Measurements from ENCODE around the gene SMIM45.

SMIM45 gene

GRCh38 chr22:41976961-41977566 lies 25.1 kb downstream of the SMIM45 start:
- H3K4me3 Mint-ChIP-seq, result peak overlapping the region in 3 of 5 donors; percentile 32 to 63 (median 38)
- H3K27me3 Mint-ChIP-seq (ENCODE audit: low read depth in 3 of 3), result peaks cover 11 to 18% (median 13%) of the 10 kb centered on the region in 3 donors
- H3K9me3 Mint-ChIP-seq, result no peaks in the 10 kb centered on the region
- H3K27ac Mint-ChIP-seq, result no peak overlapping the region
- no peak for DNase-seq
- H3K36me3 Mint-ChIP-seq, result peaks cover 0 to 3% (median 0%) of the 10 kb centered on the region in 3 donors
- peaks cover 7 to 8% of the 10 kb centered on the region in 2 donors for H3K4me1 Mint-ChIP-seq

- DNase-seq, result no peak
- no peak overlapping the region for H3K27ac Mint-ChIP-seq
- no peak overlapping the region for H3K4me3 Mint-ChIP-seq
- peaks cover 8 to 13% (median 11%) of the 10 kb centered on the region in 3 donors for H3K27me3 Mint-ChIP-seq (ENCODE audit: low read depth in 3 of 3)
- H3K36me3 Mint-ChIP-seq, result peaks cover 0 to 3% (median 0%) of the 10 kb centered on the region in 3 donors
- no peaks in the 10 kb centered on the region for H3K9me3 Mint-ChIP-seq
- H3K4me1 Mint-ChIP-seq, result peaks cover 7 to 8% of the 10 kb centered on the region in 2 donors
Measured at GRCh38 chr22:41978732-41979131, 26.8 kb downstream of the SMIM45 start.

GRCh38 chr22:41979423-41980250 lies 27.7 kb downstream of the SMIM45 start:
- peaks cover 8 to 12% (median 11%) of the 10 kb centered on the region in 3 donors for H3K27me3 Mint-ChIP-seq (ENCODE audit: low read depth in 3 of 3)
- DNase-seq, result no peak
- no peaks in the 10 kb centered on the region for H3K9me3 Mint-ChIP-seq
- H3K36me3 Mint-ChIP-seq, result peaks cover 0 to 3% (median 0%) of the 10 kb centered on the region in 3 donors
- no peak overlapping the region for H3K4me3 Mint-ChIP-seq
- no peak overlapping the region for H3K27ac Mint-ChIP-seq
- peaks cover 7 to 8% of the 10 kb centered on the region in 2 donors for H3K4me1 Mint-ChIP-seq

DNA sequence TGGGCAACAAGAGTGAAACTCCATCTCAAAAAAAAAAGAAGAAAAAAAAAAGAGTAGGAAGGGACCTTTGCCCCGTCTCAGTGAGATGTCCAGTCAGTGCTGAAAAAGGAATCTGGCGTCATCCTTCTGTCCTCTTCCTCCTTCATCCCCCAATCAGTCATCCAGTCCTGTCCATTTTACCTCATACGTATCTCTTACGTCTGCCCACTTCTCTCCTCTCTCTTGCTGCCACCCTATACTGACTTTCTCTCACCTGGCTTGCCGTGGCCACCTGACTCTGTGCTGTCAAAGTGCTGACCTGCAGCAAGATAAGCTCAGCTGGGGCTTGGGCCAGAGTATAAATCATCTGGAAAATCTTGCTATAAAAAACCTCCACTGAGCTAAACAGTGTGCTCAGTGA lies 30.9 kb downstream of the SMIM45 start:
- Mint-ChIP-seq H3K27ac (no peak overlapping the region), H3K27me3 (ENCODE audit: low read depth in 3 of 3) (peaks cover 4 to 6% (median 4%) of the 10 kb centered on the region in 3 donors), H3K4me3 (no peak overlapping the region), H3K36me3 (no peaks in the 10 kb centered on the region), H3K4me1 (peaks cover 0 to 2% of the 10 kb centered on the region in 2 donors), H3K9me3 (no peaks in the 10 kb centered on the region)
- DNase-seq, result no peak

DNA sequence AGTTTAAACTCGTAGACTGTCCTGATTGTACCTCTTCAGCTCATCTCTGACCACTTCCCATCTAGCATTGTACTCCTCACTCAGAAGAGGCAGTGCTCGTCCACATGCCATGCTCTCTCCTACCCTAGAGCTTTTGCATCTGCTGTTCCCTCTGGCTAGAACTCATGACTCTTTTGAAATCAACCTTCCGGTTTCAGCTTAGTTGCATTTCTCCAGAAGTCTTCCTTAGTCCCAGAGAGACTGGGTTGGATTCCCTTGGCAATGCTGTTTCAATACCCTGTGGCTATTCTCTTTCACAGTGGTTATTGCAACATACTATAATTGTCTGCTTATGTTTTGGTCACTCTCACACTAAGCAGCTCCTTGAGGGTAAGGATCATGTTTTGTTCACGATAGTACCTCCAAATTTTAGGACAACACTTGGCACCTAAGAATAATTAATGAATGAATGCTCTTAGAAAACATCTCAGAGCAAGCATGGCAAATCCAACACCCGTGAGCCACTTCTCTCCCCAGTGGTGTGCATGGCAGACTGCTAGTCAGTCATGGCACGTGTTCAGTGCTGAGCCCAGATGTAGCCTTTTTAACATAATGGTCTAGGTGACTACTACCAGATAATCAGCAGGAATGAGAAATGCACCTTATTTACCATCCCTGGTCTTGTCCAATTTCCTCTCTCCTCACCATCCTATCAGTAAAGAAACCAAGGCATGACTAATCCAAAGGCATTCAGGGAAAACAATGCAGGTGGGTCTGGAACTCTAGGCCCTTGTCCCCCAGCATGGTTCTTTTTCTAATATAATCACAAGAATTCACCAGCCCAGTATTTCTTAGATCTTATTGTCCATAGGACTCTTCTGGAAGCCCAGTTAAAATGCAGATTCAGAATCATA lies 31.8 kb downstream of the SMIM45 start:
- Mint-ChIP-seq H3K27me3 (ENCODE audit: low read depth in 3 of 3) (peaks cover 4 to 10% (median 4%) of the 10 kb centered on the region in 3 donors), H3K27ac (no peak overlapping the region), H3K4me1 (no peaks in the 10 kb centered on the region), H3K4me3 (no peak overlapping the region), H3K36me3 (no peaks in the 10 kb centered on the region), H3K9me3 (no peaks in the 10 kb centered on the region)
- no peak for DNase-seq

GRCh38 chr22:41987276-41987675 lies 35.3 kb downstream of the SMIM45 start:
- Mint-ChIP-seq H3K27ac (no peak overlapping the region), H3K9me3 (no peaks in the 10 kb centered on the region), H3K36me3 (no peaks in the 10 kb centered on the region), H3K4me3 (no peak overlapping the region), H3K27me3 (ENCODE audit: low read depth in 3 of 3) (peaks cover 6 to 7% (median 6%) of the 10 kb centered on the region in 3 donors), H3K4me1 (no peaks in the 10 kb centered on the region)
- DNase-seq, result no peak

DNA sequence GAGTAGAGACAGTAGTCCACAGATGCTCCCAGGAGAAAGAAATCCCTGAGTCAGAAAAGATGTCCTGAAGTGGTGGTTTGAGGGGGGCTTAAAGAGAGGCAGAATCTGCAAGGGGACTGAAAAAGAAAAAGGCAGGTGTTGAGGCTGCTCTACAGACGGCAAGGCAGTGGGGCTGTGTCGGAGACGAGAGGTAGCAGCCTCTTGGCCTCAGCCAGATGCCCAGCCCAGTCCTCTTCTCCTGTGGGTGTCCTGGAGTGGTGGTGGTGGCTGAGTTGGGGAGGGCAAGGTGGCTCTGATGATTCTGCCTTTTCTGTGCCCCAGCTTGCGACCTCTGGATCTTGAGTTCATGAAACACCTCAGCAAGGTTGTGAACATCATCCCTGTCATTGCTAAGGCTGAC lies 37.3 kb downstream of the SMIM45 start:
- Mint-ChIP-seq H3K9me3 (no peaks in the 10 kb centered on the region), H3K4me1 (no peaks in the 10 kb centered on the region), H3K4me3 (no peak overlapping the region), H3K27me3 (ENCODE audit: low read depth in 3 of 3) (peaks cover 6 to 9% (median 6%) of the 10 kb centered on the region in 3 donors), H3K27ac (no peak overlapping the region), H3K36me3 (no peaks in the 10 kb centered on the region)
- no peak for DNase-seq

- Mint-ChIP-seq H3K4me1 (no peaks in the 10 kb centered on the region), H3K9me3 (no peaks in the 10 kb centered on the region), H3K36me3 (no peaks in the 10 kb centered on the region), H3K27ac (no peak overlapping the region), H3K4me3 (no peak overlapping the region), H3K27me3 (ENCODE audit: low read depth in 3 of 3) (peaks cover 2 to 9% (median 6%) of the 10 kb centered on the region in 3 donors)
- DNase-seq, result no peak
Measured at GRCh38 chr22:41991111-41991510, 39.2 kb downstream of the SMIM45 start.

GRCh38 chr22:41992496-41992895 lies 40.5 kb downstream of the SMIM45 start:
- DNase-seq, result no peak
- Mint-ChIP-seq H3K4me1 (peaks cover 1 to 3% of the 10 kb centered on the region in 2 donors), H3K36me3 (no peaks in the 10 kb centered on the region), H3K4me3 (no peak overlapping the region), H3K27me3 (ENCODE audit: low read depth in 3 of 3) (peaks cover 2 to 10% (median 9%) of the 10 kb centered on the region in 3 donors), H3K27ac (no peak overlapping the region), H3K9me3 (no peaks in the 10 kb centered on the region)

DNA sequence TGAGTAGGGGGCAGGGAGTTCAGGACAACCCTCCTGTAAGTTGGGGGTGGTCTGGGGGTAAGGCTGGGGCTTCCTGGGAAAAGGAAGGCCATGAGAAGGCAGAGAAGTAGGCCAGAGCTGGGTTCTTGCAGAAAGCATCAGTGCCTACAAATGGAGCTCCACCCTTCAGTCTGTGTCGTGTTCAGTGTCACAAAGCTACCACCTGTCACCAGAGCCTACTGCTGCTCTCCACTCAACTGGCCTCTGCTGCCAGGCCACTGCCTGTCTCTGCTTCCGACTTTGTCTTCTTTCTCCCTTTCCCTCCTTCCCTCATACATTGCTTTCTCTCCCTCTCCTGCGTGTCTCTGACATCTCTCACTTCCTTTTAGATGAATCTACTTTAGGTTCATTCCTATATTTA lies 43.3 kb downstream of the SMIM45 start:
- H3K27me3 Mint-ChIP-seq (ENCODE audit: low read depth in 3 of 3), result peaks cover 3 to 11% (median 4%) of the 10 kb centered on the region in 3 donors
- no peak overlapping the region for H3K4me3 Mint-ChIP-seq
- H3K27ac Mint-ChIP-seq, result no peak overlapping the region
- peaks cover 22 to 29% of the 10 kb centered on the region in 2 donors for H3K4me1 Mint-ChIP-seq
- DNase-seq, result no peak
- H3K36me3 Mint-ChIP-seq, result no peaks in the 10 kb centered on the region
- peaks cover 0 to 3% (median 0%) of the 10 kb centered on the region in 6 donors for H3K9me3 Mint-ChIP-seq

GRCh38 chr22:41996826-41997225 lies 44.9 kb downstream of the SMIM45 start:
- Mint-ChIP-seq H3K27me3 (ENCODE audit: low read depth in 3 of 3) (peaks cover 3 to 8% (median 5%) of the 10 kb centered on the region in 3 donors), H3K9me3 (peaks cover 0 to 3% (median 0%) of the 10 kb centered on the region in 6 donors), H3K4me3 (peak overlapping the region in 1 of 5 donors; percentile 30), H3K27ac (no peak overlapping the region), H3K36me3 (peaks cover 0 to 5% (median 3%) of the 10 kb centered on the region in 3 donors), H3K4me1 (peaks cover 22 to 31% of the 10 kb centered on the region in 2 donors)
- no peak for DNase-seq

GRCh38 chr22:41998361-41999261 lies 46.7 kb downstream of the SMIM45 start, which contains the start of gene WBP2NL:
Gene WBP2NL, plus strand, starts transcription at chr22:41998788. Its CDS starts 31 bp downstream, at chr22:41998819.
- H3K4me1 Mint-ChIP-seq, result peaks cover 22 to 31% of the 10 kb centered on the region in 2 donors
- H3K36me3 Mint-ChIP-seq, result peaks cover 0 to 7% (median 3%) of the 10 kb centered on the region in 3 donors
- peak within 1 kb of the TSS; percentile 87 to 99 (median 94) for H3K27ac Mint-ChIP-seq
- H3K27me3 Mint-ChIP-seq (ENCODE audit: low read depth in 3 of 3), result peaks cover 3 to 8% (median 3%) of the 10 kb centered on the region in 3 donors
- H3K4me3 Mint-ChIP-seq, result peak within 1 kb of the TSS; percentile 94 to 99 (median 99)
- peak; percentile 91 to 93 (median 92) for DNase-seq
- peaks cover 0 to 3% (median 0%) of the 10 kb centered on the region in 6 donors for H3K9me3 Mint-ChIP-seq
